GM21717 (cell line): ENCODE measurements around the gene PHF19.

Source experiments
- ATAC-seq: cut with Tn5 transposase; IDR thresholded peaks from one replicate; pipeline ENCODE4 v1.9.1; 2021; ENCODE audit warnings: mild to moderate bottlenecking, moderate library complexity; ENCODE audit not compliant: unreplicated experiment

PHF19 gene

DNA sequence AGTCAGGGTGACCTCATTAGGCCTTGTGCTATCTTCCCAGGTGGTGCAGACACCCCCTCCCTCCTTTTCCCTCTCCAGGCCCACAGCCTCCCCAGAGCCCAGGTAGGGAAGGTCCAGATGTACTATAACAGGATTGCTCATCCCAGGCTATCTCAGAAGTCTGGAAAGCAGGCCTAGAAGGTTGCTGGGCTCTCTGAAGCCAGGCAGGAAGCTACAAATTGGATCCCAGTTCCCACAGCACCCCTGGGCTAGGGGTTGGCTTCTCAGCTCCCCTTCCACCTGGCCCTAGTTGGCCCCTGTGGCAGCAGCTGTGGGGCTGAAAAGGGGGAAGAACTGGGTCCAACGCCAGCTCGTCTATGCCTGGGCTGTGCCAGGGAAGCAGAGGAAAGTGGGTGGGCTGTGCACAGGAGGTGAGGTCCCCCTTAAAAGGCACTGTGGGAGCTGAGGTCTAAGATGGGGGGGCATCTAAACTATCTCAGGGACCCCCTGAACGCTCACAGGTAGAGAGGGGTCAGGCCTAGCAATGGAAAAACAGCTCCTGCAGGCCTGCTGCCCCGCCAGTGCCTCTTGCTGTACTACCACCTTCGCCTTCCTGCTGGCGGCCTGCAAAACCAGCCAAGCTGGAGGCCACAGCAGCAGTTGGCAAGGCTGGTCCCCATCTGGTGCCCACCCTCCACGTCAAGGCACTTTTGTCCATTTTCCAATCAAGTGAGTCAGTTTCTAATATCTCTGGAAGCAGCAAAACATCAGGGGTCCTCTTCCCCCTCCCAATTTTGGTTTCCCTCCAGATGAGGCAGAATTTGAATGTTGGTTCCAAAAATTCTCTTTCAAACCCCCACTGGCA is 20.9 kb downstream of the PHF19 start:
- no peak for ATAC-seq

DNA sequence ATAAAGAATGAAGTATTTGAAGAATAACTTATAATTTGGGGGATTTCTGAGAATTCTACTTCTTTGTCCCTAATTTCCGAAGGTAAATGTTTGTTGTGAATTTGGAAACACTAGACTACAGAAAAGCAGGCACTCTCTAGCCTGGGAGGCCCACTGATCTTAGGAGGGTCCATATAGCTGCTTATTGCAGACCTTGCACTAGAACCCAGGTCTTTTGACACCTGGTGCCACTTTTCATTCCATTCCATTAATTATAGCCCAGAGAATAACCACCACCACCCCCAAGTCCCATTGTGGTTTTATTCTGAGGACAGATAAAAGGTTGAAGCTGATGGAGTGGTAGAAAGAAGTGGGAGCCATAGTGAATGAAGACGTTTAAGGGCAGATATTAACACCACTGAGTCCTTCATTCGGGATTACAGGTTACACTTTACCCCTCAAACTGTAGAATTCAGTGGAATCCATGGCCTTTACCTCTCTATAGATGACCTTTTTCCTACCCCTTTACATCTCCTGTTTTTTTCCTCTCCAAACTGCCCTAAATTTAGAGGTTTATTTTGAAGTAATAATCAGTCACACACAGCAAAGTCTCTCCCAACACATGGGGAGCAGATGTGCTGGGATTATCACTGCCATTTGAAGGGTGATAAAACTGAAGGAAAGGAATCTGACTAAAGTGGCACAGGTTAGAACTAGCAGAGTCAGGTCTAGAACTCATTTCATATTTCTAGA is 22.2 kb downstream of the PHF19 start:
- no peak for ATAC-seq

- ATAC-seq: no peak
These were observed 23.8 kb downstream of the PHF19 start for GRCh38 chr9:120853198-120853597.

DNA sequence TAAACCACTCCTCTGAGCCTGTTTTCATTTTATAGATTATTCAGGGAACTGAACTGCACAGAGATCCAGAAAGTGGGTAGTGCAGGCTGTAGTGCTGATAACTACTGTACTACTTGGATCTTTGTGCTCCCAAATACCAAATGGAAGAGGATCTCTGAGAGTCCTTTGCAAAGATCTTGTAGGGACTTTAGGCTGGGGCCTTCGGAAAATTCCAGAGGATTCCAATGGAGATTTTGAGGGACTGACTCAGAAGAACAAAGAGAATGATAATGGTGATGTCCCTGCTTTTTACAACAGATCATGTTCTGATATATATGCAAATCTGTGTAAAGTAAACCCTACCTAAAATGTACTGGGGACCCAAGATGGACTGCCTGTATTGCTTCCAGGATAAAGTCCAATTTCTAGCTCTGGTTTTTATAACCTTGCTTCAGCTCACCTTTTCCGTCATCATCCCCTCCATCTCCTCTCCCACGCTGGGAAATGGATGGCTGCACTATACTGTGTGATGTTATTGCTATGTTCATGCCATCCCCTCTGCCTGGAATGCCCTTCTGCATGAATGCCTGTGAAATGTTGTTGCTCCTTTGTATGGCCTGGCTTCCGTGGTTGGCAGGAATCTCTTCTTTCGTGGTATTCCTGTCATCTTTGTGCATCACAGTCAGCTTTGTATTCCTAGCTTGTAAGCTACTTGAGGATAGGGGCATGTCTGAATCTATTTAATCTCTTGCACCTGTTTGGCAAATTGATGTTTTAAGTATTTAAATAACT is 24.6 kb downstream of the PHF19 start:
- ATAC-seq: no peak

DNA sequence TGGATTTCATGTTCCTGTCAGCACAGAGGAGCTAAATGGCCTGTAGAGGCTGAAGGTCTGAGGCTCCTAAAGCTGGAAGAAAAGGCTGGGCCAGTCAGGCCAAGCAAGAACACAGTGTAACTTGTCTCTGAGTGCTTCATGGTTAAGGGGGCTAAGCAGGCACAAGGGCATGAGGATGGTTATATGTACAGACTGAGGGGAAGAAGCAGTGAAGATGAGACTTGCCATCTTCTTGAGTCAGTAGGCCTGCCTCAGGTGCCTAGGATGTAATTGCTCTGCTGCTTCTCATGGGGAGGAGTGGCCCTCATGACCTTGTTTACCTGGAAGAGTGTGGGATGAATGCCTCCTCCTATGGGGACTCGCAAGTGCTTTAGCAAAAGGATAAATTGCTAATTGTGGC is 25.5 kb downstream of the PHF19 start:
- ATAC-seq: no peak

DNA sequence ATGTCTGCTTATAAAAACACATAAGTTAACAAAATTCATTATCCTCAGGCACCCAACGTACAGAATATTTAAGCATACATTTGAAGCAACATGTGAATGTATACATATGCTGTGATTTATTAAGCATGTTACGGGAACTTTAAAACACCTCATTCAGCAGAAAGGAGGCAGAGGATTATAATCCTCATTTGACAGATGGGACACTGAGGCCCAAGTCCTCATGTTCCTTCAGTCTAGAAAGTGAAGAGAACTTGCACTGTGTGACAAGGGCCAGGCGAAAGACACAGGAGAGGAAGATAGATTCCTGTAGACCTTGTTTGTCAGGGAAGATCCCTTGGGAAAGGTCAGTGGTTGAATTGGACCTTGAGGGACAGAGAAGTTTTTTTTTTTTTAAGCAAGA is 26.7 kb downstream of the PHF19 start:
- ATAC-seq: no peak

DNA sequence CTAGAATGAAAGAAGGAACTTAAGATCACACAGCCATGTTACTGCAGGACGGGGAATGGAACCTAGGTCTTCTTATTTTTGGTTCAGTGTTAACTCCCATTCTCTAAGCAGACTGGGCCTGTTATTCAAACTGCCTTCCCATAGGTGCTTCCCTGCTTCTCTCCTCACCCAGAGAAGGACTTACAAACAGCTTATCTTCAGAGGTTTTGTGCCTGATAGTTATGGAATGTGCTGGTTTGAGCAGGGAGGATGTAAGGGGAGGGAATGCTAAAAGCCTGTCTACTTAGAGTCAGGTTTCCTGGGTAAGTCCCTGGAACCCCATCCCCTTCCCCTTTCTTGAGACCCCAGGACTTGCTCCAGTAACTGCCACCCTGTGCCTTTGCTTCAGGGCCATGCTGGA is 30.1 kb downstream of the PHF19 start:
- ATAC-seq: no peak

- no peak for ATAC-seq
These were observed 30.6 kb downstream of the PHF19 start for GRCh38 chr9:120846251-120846889.

DNA sequence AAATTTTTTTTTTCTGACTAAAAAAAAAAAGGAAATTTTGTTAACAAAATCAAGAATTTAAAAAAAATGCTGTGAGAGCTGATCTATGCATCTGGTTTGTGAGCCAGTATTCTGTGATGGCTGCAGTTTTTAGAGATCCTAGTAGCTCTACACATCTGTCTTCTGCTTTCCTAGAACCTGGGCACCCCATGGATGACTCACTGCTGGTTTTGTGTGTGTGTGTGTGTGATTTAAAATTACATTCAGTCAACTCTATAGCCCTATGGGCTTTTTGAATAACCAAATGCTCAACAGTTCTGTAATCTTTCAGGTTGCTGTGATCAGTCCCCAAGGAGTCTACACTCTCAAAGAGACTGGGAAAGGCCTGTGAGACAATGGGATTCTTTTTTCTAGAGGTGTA is 31.7 kb downstream of the PHF19 start:
- ATAC-seq: no peak

GRCh38 chr9:120842685-120843485 is 34.1 kb downstream of the PHF19 start, which contains the start of gene PSMD5:
PSMD5 (minus strand) TSS chr9:120842922; CDS start chr9:120842909, 13 bp downstream.
- ATAC-seq: peak; percentile 100

DNA sequence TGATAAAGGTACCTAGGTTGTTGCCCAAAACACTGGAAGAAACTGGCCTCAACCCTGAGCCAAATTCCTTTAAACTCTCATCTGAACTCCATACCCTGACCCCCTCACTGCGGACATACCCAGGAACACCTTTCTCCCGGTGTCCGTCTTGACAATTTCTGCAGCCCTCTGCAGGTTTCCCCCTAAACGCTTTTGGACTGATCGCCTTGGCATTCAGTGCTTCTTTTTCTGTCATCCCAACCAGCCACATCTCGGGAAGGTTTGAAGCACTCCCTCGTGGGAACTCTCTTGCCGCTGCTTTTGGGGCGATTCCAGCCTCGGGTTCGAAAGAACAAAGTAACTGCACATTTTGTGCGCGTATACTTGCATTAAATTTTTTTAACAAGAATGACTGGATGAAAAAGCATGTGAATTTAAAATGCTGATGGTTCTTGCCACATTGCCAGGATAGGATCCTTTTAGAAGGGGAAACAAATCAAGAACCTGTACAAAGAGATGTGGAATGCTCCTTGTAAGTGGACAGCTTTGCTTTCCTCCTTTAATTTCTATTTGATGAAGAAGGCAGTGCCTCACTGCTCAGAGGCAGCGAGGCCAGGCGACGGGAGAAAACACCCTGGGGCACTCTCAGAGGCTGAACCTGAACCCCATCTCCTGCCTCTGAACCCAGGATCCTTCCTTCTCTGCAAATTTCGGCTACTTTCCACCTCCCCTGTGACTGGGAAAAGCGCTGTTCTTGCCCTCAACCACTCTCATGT is 34.9 kb downstream of the PHF19 start:
- ATAC-seq: no peak

DNA sequence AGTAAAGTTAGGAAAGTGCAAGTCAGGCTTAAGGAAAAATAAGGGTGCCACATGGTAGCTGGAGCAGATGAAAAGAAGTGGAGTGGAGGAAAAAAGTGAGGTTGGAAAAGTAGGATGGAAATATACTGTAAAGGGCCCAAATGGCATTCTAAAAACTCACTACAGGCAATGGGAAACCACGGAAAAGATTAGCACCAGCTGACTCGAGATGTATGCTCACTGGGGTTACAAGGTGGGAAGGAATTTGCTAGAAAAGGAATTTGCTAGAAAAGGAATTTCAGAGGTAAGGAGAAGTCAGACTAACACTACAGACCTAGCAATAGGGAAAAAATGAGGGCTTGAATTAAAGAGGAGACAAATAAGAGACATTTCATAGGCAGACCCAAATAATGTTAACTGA is 37.8 kb downstream of the PHF19 start:
- no peak for ATAC-seq

- ATAC-seq: no peak
These were observed 39.1 kb downstream of the PHF19 start for GRCh38 chr9:120837921-120838320.

DNA sequence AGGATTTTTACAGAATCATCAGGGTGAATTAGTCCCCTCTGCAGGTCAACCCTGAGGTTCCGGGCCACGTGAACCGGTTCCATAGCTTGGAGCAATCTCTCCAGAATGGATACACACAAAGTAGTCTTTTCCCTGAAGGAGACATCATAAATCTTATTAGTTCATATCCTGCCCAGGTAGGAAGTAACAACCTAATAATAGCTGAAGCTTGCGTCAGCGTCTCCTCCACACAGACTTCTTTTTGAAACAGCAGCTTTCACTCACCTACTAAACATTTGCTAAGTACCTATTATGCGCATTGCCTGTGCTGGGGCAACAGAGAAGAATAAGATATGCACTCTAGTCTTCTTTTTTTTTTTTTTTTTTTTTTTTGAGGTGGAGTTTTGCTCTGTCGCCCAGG is 43.7 kb downstream of the PHF19 start:
- ATAC-seq: no peak

GRCh38 chr9:120832807-120833206 is 44.2 kb downstream of the PHF19 start:
- no peak for ATAC-seq

- ATAC-seq: no peak
These were observed 46.1 kb downstream of the PHF19 start for GRCh38 chr9:120830865-120831264.

DNA sequence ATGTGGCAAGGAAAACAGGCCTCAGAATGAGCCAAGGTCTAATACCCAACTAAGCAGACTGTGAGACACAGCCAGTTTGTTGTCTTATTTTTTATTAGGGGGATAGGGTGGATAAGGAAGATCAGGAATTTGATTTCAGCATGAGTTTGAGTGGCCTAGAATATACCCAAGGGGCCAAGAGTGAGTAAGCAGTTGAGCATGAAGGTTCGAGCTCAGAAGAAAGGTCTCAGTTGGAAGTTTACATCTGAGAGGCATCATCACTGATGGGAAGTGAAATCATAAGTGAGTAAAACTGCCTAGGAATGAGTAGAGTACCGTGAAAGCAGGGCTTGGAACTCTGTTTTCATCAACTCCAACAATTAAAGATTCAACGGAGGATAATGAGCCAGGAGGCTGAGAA is 46.8 kb downstream of the PHF19 start:
- no peak for ATAC-seq

- ATAC-seq: no peak
These were observed 47.3 kb downstream of the PHF19 start for GRCh38 chr9:120829650-120830049.

GRCh38 chr9:120820095-120820494 is 56.9 kb downstream of the PHF19 start:
- ATAC-seq: no peak
